Activated CD4-positive, alpha-beta memory T cell treated with anti-CD3 and anti-CD28 coated beads for 36 hours (primary cell): ENCODE data around the gene TREM2. TPM values are rescaled to one million over a fixed set of nuclear protein-coding genes. Genes with fewer than 3 reads are reported as not detected.

Experiments
- CTCF ChIA-PET: fragments of 350-600 bp; sonication (Branson Sonifier 250); formaldehyde crosslinking; loops from one replicate; lab custom pipeline; 2021; ENCODE audit warnings: antibody characterized with exemption, inconsistent platforms; lab: Charles Lee
- POLR2A ChIA-PET: fragments of 350-600 bp; sonication (Branson Sonifier 250); formaldehyde crosslinking; loops from one replicate; lab custom pipeline; 2021; ENCODE audit warnings: antibody characterized with exemption; lab: Charles Lee
- DNase-seq: peaks from one replicate; pipeline ENCODE4 v3.0.0-alpha.2; 2020
- H3K27ac Mint-ChIP-seq: one replicate; pipeline ENCODE4 v1.8.0; 2021; ENCODE audit warnings: mixed read lengths
- H3K27me3 Mint-ChIP-seq: one replicate; pipeline ENCODE4 v1.8.0; 2021; ENCODE audit warnings: mixed read lengths
- H3K36me3 Mint-ChIP-seq: one replicate; pipeline ENCODE4 v1.8.0; 2021; ENCODE audit warnings: mixed read lengths
- H3K4me1 Mint-ChIP-seq: one replicate; pipeline ENCODE4 v1.8.0; 2021; ENCODE audit warnings: low read depth, mixed read lengths
- H3K4me3 Mint-ChIP-seq: one replicate; pipeline ENCODE4 v1.8.0; 2021; ENCODE audit warnings: mild to moderate bottlenecking, mixed read lengths
- H3K9me3 Mint-ChIP-seq: one replicate; pipeline ENCODE4 v1.8.0; 2021; ENCODE audit warnings: mixed read lengths
- intact Hi-C: fragments of 100-400 bp; cut with micrococcal nuclease; formaldehyde crosslinking; loops from one replicate; pipeline ENCODE4 v1.15.1; 2023
- total RNA-seq, 2 experiments: library from RNA; stranded (reverse); gene quantifications; one replicate each; pipeline ENCODE4 v1.2.3, GENCODE V29; 2021

TREM2 gene
- total RNA-seq, 2 experiments from 2014 or later = not detected

DNA sequence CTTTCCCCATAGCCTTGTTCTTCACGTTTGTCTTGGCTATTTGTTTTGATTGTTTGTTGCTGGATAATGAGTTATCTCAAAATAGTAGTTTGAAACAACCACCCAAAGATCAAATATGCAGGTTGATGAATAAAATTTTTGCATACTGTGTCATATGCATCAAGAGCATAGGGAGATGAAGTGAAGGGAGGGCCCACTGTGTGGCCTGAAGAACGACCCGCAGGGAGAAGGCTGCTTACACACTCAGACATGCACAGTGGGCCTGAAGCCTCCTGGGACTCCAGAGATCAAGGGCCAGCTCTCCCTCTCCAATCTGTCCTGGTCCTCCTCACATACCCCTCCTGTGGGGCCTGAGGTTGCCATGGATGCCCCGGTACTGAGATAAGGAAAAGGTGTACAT is 16.2 kb upstream of the TREM2 start:
- ChIA-PET CTCF (interaction anchor here (0.6 kb wide), 2 partner anchors 9 to 143 kb away, joined by 3 read pairs; no protein-coding TSS in a partner anchor), POLR2A (no interaction called here)
- Mint-ChIP-seq H3K36me3 (no peaks in the 10 kb centered on the region), H3K9me3 (no peaks in the 10 kb centered on the region), H3K27me3 (peaks cover 8% of the 10 kb centered on the region), H3K4me3 (no peak overlapping the region), H3K27ac (no peak overlapping the region), H3K4me1 (peaks cover 10% of the 10 kb centered on the region)
- intact Hi-C loops = no loop called here
- no peak for DNase-seq

DNA sequence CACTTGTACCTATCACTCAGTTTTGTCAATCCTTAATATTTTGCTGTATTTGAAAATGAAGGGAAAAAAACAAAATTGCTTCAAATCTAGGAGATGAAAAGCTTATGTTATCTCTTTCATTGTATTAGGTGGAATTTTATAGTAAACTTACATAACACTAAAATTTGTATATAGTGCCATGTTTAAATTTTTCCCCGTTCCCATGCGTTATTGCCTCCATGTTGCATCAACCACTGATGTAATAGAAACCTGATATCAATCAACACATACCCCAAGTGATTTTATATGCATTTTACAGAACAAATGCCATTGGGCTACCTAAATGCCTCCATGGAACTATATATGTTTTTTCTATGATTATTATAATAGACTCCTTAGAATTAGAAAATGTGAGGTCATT is 14.8 kb upstream of the TREM2 start:
- POLR2A ChIA-PET = no interaction called here
- peaks cover 8% of the 10 kb centered on the region for H3K27me3 Mint-ChIP-seq
- peaks cover 9% of the 10 kb centered on the region for H3K4me1 Mint-ChIP-seq
- H3K27ac Mint-ChIP-seq = no peak overlapping the region
- no peak overlapping the region for H3K4me3 Mint-ChIP-seq
- CTCF ChIA-PET = interaction anchor here (1.2 to 1.6 kb wide), 2 partner anchors 14 to 85 kb away, joined by 3 to 7 read pairs; no protein-coding TSS in a partner anchor
- intact Hi-C loops = no loop called here
- no peaks in the 10 kb centered on the region for H3K36me3 Mint-ChIP-seq
- DNase-seq = no peak
- no peaks in the 10 kb centered on the region for H3K9me3 Mint-ChIP-seq

GRCh38 chr6:41177287-41177686 is 14.4 kb upstream of the TREM2 start:
- CTCF ChIA-PET = interaction anchor here (1.2 to 1.6 kb wide), 2 partner anchors 14 to 85 kb away, joined by 3 to 7 read pairs; no protein-coding TSS in a partner anchor
- intact Hi-C loops = no loop called here
- no peaks in the 10 kb centered on the region for H3K9me3 Mint-ChIP-seq

GRCh38 chr6:41176189-41176588 is 13.3 kb upstream of the TREM2 start:
- peaks cover 8% of the 10 kb centered on the region for H3K27me3 Mint-ChIP-seq
- ChIA-PET CTCF (interaction anchor here (0.9 kb wide), 1 partner anchor 26 kb away, joined by 3 read pairs; no protein-coding TSS in a partner anchor), POLR2A (interaction anchor here (0.6 kb wide), 1 partner anchor 231 kb away, joined by 3 read pairs; no protein-coding TSS in a partner anchor)
- no peaks in the 10 kb centered on the region for H3K36me3 Mint-ChIP-seq
- intact Hi-C loops = no loop called here
- DNase-seq = no peak
- no peak overlapping the region for H3K4me3 Mint-ChIP-seq
- no peaks in the 10 kb centered on the region for H3K9me3 Mint-ChIP-seq
- H3K27ac Mint-ChIP-seq = no peak overlapping the region
- H3K4me1 Mint-ChIP-seq = no peaks in the 10 kb centered on the region

More at GRCh38 chr6:41177287-41177686, 14.4 kb upstream of the TREM2 start:
- DNase-seq = no peak
- Mint-ChIP-seq H3K4me3 (no peak overlapping the region), H3K27ac (no peak overlapping the region), H3K4me1 (peaks cover 6% of the 10 kb centered on the region), H3K27me3 (peaks cover 8% of the 10 kb centered on the region), H3K36me3 (no peaks in the 10 kb centered on the region)
- POLR2A ChIA-PET = no interaction called here

DNA sequence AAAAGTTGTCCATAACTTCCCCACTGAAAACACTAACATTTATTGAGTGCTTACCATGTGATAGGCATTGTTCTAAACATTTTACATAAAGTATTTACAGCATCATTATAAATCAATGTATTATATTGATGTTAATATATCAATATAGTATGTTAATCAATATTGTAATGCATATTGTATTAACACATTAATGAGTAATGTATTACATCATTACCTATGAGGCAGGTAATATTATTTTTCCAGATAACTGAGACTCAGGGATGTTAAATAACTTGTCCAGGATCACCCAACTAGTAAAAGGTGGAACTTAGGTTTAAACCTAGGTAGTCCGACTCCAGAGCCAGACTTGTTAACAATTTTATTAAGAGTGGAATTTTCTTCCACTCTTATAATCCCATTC is 12.2 kb upstream of the TREM2 start:
- intact Hi-C loops = no loop called here
- CTCF ChIA-PET = no interaction called here

DNA sequence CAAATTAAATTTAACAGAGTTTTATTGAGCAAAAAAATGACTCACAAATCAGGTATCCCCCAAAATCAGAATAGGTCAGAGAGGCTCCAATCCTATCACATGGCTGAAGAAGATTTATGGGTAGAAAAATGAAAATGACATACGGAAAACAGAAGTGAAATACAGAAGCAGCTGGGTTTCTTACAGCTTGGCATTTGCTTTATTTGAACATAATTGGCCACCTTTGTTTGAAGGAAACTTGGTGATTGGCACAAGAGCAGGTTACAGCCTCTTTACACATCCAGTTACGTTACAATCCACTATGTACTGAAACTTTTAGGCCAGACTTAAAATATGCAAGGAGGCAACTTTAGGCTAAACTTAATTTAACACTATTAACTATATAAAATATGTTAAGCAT is 11.7 kb upstream of the TREM2 start:
- Mint-ChIP-seq H3K9me3 (no peaks in the 10 kb centered on the region), H3K4me1 (no peaks in the 10 kb centered on the region), H3K4me3 (no peak overlapping the region), H3K36me3 (no peaks in the 10 kb centered on the region), H3K27ac (no peak overlapping the region), H3K27me3 (peaks cover 8% of the 10 kb centered on the region)
- intact Hi-C loops = no loop called here
- POLR2A ChIA-PET = no interaction called here
- DNase-seq = no peak
- CTCF ChIA-PET = no interaction called here

More for the DNA sequence above, 12.2 kb upstream of the TREM2 start:
- Mint-ChIP-seq H3K4me1 (no peaks in the 10 kb centered on the region), H3K27me3 (peaks cover 8% of the 10 kb centered on the region), H3K9me3 (no peaks in the 10 kb centered on the region), H3K36me3 (no peaks in the 10 kb centered on the region), H3K27ac (no peak overlapping the region), H3K4me3 (no peak overlapping the region)
- DNase-seq = no peak
- POLR2A ChIA-PET = no interaction called here

GRCh38 chr6:41171908-41172307 is 9.0 kb upstream of the TREM2 start:
- H3K36me3 Mint-ChIP-seq = no peaks in the 10 kb centered on the region
- ChIA-PET POLR2A (no interaction called here), CTCF (no interaction called here)
- no peak overlapping the region for H3K27ac Mint-ChIP-seq
- no peak for DNase-seq
- intact Hi-C loops = no loop called here
- peaks cover 6% of the 10 kb centered on the region for H3K27me3 Mint-ChIP-seq
- no peak overlapping the region for H3K4me3 Mint-ChIP-seq
- H3K4me1 Mint-ChIP-seq = no peaks in the 10 kb centered on the region
- no peaks in the 10 kb centered on the region for H3K9me3 Mint-ChIP-seq

DNA sequence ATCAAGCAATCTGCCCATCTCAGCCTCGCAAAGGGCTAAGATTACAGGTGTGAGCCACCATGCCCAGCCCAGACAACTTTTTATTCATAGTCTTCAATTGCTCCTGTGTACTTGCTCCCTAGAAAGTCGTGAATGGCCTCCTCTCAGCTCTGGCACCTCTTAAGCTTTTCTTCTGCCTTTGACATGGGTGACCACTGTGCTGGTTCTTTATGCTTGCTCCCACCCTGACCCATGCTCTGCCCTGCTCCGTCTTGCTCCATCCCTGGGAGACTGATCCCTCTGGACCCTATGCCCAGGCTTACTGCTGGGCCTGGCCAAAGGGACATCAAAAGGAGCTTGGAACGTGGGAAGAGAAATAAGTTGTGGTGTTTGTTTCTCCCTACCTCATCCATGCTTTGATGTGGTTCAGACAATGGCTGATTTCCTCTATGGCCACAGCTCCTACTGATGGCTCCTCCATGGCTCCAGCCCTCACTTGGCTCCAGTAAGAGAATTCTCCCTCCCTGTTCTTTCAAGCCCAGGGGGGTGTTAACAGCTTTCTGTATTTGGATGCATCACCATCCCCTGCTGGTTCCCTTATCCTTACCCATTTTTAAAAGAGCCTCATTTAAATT is 7.7 kb upstream of the TREM2 start:
- H3K27me3 Mint-ChIP-seq = peaks cover 1% of the 10 kb centered on the region
- ChIA-PET POLR2A (no interaction called here), CTCF (interaction anchor here (1.4 kb wide), 1 partner anchor 12 kb away, joined by 8 read pairs; no protein-coding TSS in a partner anchor)
- DNase-seq = no peak
- no peaks in the 10 kb centered on the region for H3K9me3 Mint-ChIP-seq
- H3K36me3 Mint-ChIP-seq = no peaks in the 10 kb centered on the region
- H3K4me3 Mint-ChIP-seq = no peak overlapping the region
- intact Hi-C loops = no loop called here
- no peak overlapping the region for H3K27ac Mint-ChIP-seq
- no peaks in the 10 kb centered on the region for H3K4me1 Mint-ChIP-seq

GRCh38 chr6:41167173-41167963 is 4.5 kb upstream of the TREM2 start:
- Mint-ChIP-seq H3K27me3 (peaks cover 6% of the 10 kb centered on the region), H3K36me3 (no peaks in the 10 kb centered on the region), H3K27ac (no peak overlapping the region), H3K4me3 (no peak overlapping the region), H3K4me1 (no peaks in the 10 kb centered on the region), H3K9me3 (no peaks in the 10 kb centered on the region)
- DNase-seq = no peak
- intact Hi-C loops = no loop called here
- ChIA-PET CTCF (interaction anchor here (1.1 kb wide), 1 partner anchor 15 kb away, joined by 3 read pairs; no protein-coding TSS in a partner anchor), POLR2A (no interaction called here)

GRCh38 chr6:41164551-41165120 is 1.7 kb upstream of the TREM2 start:
- ChIA-PET POLR2A (no interaction called here), CTCF (interaction anchor here (0.7 to 1.1 kb wide), 3 partner anchors 17 to 60 kb away, joined by 3 to 4 read pairs (median 3); no protein-coding TSS in a partner anchor)
- H3K27me3 Mint-ChIP-seq = peaks cover 6% of the 10 kb centered on the region
- no peak overlapping the region for H3K4me3 Mint-ChIP-seq
- H3K4me1 Mint-ChIP-seq = no peaks in the 10 kb centered on the region
- intact Hi-C loops = no loop called here
- no peak overlapping the region for H3K27ac Mint-ChIP-seq
- no peak for DNase-seq
- no peaks in the 10 kb centered on the region for H3K9me3 Mint-ChIP-seq
- H3K36me3 Mint-ChIP-seq = no peaks in the 10 kb centered on the region

DNA sequence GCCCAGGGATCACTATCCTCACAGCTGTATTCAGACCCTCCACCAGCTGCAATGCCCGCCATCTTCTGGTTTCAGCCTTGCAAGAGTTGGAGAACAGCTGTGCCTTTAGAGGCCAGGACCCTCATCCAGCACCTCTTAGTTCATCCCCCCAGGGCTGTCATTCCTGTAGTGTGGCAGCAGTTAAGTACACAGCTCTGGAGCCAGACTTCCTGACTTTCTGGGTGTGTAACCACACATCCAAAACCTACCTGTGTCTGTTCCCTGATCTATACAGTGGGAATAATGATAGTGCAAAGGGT is 452 bp upstream of the TREM2 start:
- no peaks in the 10 kb centered on the region for H3K9me3 Mint-ChIP-seq
- ChIA-PET CTCF (no interaction called here), POLR2A (no interaction called here)
- intact Hi-C loops = no loop called here
- no peak overlapping the region for H3K27ac Mint-ChIP-seq
- H3K27me3 Mint-ChIP-seq = peaks cover 6% of the 10 kb centered on the region
- DNase-seq = no peak
- H3K36me3 Mint-ChIP-seq = no peaks in the 10 kb centered on the region
- H3K4me1 Mint-ChIP-seq = no peaks in the 10 kb centered on the region
- no peak overlapping the region for H3K4me3 Mint-ChIP-seq

DNA sequence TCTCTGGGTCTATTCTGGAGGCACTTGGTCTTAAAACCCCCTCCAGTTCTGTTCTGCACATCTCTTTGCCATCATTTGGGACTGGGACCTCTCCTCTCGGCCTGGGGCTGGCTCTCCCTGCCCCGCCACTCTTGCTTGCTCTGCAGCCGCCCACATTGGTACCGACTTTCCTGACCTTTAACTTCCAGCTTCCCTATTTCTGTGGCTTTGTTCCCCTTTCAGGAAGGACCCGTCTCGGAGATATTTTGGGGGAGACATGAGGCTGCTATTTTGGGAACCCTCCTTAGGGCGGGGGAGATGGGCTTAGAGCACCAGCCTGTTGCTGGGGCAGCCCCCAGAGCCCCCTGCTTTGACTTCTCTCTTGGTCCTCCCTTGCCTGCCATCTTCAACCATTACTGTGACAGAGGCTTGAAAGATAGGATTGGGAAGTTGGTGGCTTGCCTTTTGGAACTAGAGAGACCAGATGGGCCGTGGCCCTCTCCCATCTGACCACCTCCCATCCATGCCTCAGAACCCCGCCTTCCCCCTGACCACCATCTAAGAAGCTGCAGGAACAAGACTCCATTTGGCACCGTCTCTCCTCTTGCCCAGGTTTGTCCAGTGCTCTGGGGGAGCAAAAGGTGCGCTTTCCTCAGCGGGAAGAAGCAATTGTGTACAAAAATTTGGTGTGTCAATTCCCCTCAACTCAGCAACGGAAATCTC is 914 bp downstream of the TREM2 start:
- DNase-seq = no peak
- POLR2A ChIA-PET = no interaction called here

More for the DNA sequence above, 914 bp downstream of the TREM2 start:
- no peaks in the 10 kb centered on the region for H3K9me3 Mint-ChIP-seq
- no peaks in the 10 kb centered on the region for H3K4me1 Mint-ChIP-seq
- peaks cover 7% of the 10 kb centered on the region for H3K27me3 Mint-ChIP-seq
- intact Hi-C loops = no loop called here
- H3K4me3 Mint-ChIP-seq = no peak overlapping the region
- H3K36me3 Mint-ChIP-seq = no peaks in the 10 kb centered on the region
- CTCF ChIA-PET = no interaction called here
- H3K27ac Mint-ChIP-seq = no peak overlapping the region
